ENCODE data around the gene PRSS50.

- no peak for TF ChIP-seq POLR2AphosphoS5 (IDR thresholded peaks at IDR 0.05)
- TF ChIP-seq CTCF (IDR thresholded peaks at IDR 0.05), result no peak
- TF ChIP-seq POLR2A (IDR thresholded peaks at IDR 0.05), result no peak
These were observed 15.2 kb downstream of the PRSS50 start for GRCh38 chr3:46702246-46703012.

Data from gastroesophageal sphincter (tissue), 3 donors.